ENCODE results near the gene TEX9.

The TEX9 gene

GRCh38 chr15:56432304-56432703 is 67.1 kb downstream of the TEX9 start:
- TF ChIP-seq REST (IDR thresholded peaks at IDR 0.05; ENCODE audit: insufficient read depth in 1 of 2, low read depth in 2 of 2, low read length in 2 of 2) (no peak), TAF1 (IDR thresholded peaks at IDR 0.05; ENCODE audit: borderline replicate concordance, insufficient read depth, low read length) (no peak), FOXP2 (optimal IDR thresholded peaks at IDR 0.05; ENCODE audit: borderline replicate concordance, extremely low read depth, extremely low read length, insufficient read depth) (no peak)

GRCh38 chr15:56440214-56440770 is 75.1 kb downstream of the TEX9 start:
- TF ChIP-seq FOXP2 (optimal IDR thresholded peaks at IDR 0.05; ENCODE audit: borderline replicate concordance, extremely low read depth, extremely low read length, insufficient read depth) (no peak), SIN3A (IDR thresholded peaks at IDR 0.05; ENCODE audit: borderline replicate concordance, insufficient read depth, low read length) (no peak), TAF1 (IDR thresholded peaks at IDR 0.05; ENCODE audit: borderline replicate concordance, insufficient read depth, low read length) (no peak), POLR2AphosphoS5 (IDR thresholded peaks at IDR 0.05; ENCODE audit: low read depth, low read length) (no peak), REST (IDR thresholded peaks at IDR 0.05; ENCODE audit: insufficient read depth in 1 of 2, low read depth in 2 of 2, low read length in 2 of 2) (no peak)

- no peak for TF ChIP-seq POLR2AphosphoS5 (IDR thresholded peaks at IDR 0.05; ENCODE audit: low read depth, low read length)
- TF ChIP-seq REST (IDR thresholded peaks at IDR 0.05; ENCODE audit: insufficient read depth in 1 of 2, low read depth in 2 of 2, low read length in 2 of 2): no peak
These were observed 77.1 kb downstream of the TEX9 start for GRCh38 chr15:56442354-56442753.

- TF ChIP-seq FOXP2 (optimal IDR thresholded peaks at IDR 0.05; ENCODE audit: borderline replicate concordance, extremely low read depth, extremely low read length, insufficient read depth) (no peak), TAF1 (IDR thresholded peaks at IDR 0.05; ENCODE audit: borderline replicate concordance, insufficient read depth, low read length) (no peak), REST (IDR thresholded peaks at IDR 0.05; ENCODE audit: insufficient read depth in 1 of 2, low read depth in 2 of 2, low read length in 2 of 2) (no peak), POLR2AphosphoS5 (IDR thresholded peaks at IDR 0.05; ENCODE audit: low read depth, low read length) (no peak), SIN3A (IDR thresholded peaks at IDR 0.05; ENCODE audit: borderline replicate concordance, insufficient read depth, low read length) (no peak)
These were observed 80.5 kb downstream of the TEX9 start for GRCh38 chr15:56445746-56446145.

GRCh38 chr15:56454836-56455235 is 89.6 kb downstream of the TEX9 start:
- no peak for TF ChIP-seq TAF1 (IDR thresholded peaks at IDR 0.05; ENCODE audit: borderline replicate concordance, insufficient read depth, low read length)
- no peak for TF ChIP-seq SIN3A (IDR thresholded peaks at IDR 0.05; ENCODE audit: borderline replicate concordance, insufficient read depth, low read length)
- TF ChIP-seq POLR2AphosphoS5 (IDR thresholded peaks at IDR 0.05; ENCODE audit: low read depth, low read length): no peak
- no peak for TF ChIP-seq FOXP2 (optimal IDR thresholded peaks at IDR 0.05; ENCODE audit: borderline replicate concordance, extremely low read depth, extremely low read length, insufficient read depth)
- no peak for TF ChIP-seq REST (IDR thresholded peaks at IDR 0.05; ENCODE audit: insufficient read depth in 1 of 2, low read depth in 2 of 2, low read length in 2 of 2)

Measured in PFSK-1 (cell line).